HG03342 (cell line): ENCODE results near the gene BRD8.
"Not testable (repeated sequence)": the region's sequence is repeated elsewhere in the genome, so short reads cannot be mapped to it uniquely, and the experiment has no call there.

Experiments used
- ATAC-seq: cut with Tn5 transposase; IDR thresholded peaks from one replicate; pipeline ENCODE4 v1.9.1; 2021; ENCODE audit warnings: mild to moderate bottlenecking, moderate library complexity; ENCODE audit not compliant: unreplicated experiment

BRD8 gene

DNA sequence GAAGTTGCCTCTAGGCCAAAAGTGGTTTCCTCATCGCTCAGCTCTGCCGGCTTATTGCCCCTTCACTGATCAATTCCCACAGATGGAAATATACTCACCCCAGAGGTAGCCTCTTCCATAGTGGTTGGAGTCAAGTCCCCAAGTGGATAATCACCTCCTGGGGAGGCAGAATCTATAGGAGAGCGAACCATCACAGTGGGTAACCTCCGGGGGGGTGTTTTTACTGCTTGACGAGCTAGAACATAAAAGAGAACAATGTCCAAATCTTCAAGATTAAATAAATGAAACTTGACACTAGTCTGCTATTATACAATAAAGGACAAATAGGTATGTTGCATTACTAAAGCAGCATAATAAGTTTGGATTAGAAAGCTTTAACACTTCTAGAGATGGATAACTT lies 9.3 kb downstream of the BRD8 start:
- ATAC-seq = no peak

DNA sequence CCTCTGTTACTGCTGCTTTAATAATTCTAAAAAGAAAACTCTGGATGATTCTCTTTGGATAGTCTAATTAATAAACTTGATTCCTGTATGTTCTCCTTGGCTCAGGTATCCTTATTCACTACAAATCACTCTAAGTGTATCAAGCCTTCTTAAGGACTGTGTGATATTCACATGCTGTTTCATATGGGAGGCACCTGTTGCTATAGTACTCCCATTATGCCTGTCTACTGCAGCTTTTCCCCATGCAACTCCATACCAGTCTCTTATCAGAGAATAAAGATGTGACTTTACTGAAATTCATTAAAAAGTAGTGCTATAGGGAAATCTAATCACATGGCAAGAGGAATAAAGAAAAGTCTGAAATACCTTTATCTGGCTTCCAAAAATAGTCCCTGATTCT lies 14.7 kb downstream of the BRD8 start:
- no peak for ATAC-seq

DNA sequence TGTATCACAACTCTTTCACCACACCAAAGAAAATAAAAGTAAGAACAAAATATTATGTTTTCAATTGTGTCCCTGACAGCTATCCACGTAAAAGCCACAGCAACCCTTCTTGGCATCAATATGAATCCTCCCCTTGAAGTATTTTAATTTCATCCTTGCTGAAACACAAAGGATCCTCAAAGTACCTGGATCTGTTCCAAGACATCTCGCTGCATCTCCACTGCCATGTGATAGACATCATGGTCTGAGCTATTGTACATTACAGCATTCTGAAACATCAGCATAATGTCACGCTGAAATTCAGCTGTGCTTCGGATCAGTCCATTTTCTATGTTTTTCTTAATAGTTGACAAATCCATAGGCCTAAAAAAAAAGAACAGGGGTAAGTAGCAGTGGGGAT lies 17.7 kb downstream of the BRD8 start:
- no peak for ATAC-seq

DNA sequence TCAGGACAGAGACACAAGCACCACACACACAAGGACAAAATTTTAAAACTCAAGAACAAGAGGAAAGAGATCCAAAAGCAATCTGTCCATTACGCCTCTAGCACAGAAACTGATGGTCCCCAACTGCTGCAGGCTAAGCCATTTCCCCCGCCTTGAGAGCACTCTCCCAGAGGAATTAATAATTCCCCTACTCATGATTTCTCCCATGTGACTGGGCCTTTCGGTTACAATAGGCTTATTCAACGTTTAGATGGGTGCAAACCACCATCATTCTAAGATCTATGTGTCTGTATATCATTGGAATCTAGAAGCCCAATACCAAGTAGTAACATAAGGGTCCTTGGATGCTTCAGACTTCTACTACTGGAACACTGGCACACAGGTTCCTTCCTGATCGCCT lies 18.8 kb downstream of the BRD8 start:
- no peak for ATAC-seq

DNA sequence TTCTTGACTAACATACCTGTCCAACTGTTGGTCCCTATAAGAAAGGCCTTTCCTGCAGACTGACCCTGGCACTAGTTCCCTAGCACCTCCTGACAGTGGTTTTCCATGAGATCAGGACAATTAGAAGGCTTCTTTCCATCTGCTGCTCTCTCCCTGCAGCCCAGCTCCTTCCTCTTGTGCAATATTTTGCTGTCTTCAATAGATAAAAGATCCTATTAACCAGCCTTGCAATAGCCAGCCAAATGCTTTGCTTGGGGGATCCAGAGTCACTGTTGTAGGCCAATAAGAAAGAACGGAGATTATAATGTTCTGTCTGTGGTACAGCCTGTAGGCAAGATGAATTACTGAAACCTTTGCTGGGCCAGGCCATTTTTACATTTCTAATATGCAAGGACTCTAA lies 20.8 kb downstream of the BRD8 start:
- ATAC-seq = no peak

DNA sequence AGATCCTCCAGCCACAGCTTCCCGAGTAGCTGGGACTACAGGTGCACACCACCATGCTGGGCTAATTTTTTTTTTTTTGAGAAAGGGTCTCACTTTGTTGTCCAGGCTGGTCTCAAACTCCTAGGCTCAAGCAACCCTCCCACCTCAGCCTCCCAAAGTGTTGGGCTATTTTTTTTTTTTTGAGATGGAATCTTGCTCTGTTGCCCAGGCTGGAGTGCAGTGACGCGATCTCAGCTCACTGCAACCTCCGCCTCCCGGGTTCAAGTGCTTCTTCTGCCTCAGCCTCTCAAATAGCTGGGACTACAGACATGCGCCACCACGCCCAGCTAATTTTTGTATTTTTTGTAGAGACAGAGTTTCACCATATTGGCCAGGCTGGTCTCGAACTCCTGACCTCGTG lies 22.5 kb downstream of the BRD8 start:
- not testable (repeated sequence) for ATAC-seq

DNA sequence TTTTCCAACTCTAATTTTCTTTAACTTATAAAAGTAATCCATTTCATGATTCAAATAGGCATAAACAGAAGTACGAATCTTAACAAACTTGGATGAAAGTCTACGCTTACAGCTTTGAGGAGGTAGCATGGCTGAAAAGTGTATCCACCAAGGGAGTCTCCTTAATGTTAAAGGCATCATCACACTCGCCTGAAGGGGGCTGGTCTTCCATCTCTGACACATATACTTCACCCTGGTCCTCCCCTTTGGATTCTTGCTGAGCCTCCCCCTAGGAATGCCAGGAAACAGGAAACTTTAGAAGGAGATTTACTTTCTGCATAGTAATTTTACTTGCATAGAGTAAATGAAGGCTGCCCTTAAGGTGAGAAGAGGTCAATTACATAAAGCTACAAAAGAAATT lies 28.9 kb downstream of the BRD8 start:
- ATAC-seq = no peak

DNA sequence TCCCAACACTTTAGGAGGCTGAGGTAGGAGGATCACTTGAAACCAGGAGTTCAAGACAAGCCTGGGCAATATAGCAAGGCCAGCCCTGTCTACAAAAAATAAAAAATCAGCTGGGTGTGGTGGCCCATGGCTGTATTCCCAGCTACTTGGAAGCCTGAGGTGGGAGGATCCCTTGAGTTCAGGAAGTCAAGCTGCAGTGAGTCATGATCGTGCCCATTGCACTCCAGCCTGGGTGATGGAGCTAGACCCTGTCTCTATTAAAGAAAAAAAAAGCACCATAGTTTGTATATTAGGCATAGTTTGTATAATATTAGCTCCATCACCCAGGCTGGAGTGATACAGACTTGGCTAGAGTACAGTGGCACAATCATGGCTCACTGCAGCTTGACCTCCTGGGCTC lies 29.6 kb downstream of the BRD8 start:
- ATAC-seq = no peak

DNA sequence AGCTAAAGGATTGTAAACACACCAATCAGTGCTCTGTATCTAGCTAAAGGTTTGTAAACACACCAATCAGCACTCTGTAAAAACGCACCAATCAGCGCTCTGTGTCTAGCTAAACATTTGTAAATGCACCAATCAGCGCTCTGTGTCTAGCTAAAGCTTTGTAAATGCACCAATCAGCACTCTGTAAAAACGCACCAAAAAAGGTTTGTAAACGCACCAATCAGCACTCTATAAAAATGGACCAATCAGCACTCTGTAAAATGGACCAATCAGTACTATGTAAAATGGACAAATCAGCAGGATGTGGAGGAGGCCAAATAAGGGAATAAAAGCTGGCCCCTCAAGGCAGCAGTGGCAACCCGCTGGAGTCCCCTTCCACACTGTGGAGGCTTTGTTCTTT lies 34.9 kb downstream of the BRD8 start:
- not testable (repeated sequence) for ATAC-seq

DNA sequence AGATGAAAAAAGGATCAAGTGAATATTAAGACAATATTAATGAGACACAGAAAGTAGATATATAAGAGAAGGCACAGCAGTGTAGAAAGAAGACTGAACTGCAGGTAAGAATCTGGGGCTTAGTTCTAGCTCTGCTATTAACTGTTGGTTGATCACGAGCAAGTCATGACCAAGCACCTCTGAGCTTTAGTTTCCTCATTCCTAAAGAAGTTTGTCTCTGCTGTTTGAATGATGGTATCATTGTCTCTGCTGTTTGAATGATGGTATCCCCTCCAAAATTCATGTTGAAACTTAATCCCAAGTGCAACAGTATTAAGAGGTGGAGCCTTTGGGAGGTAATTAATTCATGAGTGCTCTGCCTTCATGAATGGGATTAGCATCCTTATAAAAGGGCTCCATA lies 36.7 kb downstream of the BRD8 start:
- no peak for ATAC-seq

DNA sequence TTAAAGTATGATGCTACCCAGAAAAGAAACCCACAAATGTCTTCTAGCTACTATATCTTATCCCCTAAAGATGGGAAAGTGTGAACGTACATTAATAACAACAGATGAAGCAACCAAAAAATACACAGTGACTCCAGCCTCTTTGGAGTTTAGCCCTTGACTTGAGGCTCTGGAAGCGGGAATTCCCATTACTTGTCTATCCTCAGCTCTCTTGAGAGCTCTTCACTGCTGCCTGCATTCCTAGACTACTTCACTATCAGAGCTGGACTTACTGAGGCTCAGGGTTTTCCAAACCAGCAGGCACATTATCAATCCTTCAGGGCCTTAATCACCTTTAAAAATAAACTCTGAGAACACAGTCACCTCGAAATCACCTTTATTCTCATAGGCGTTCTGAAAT lies 38.2 kb downstream of the BRD8 start:
- no peak for ATAC-seq

DNA sequence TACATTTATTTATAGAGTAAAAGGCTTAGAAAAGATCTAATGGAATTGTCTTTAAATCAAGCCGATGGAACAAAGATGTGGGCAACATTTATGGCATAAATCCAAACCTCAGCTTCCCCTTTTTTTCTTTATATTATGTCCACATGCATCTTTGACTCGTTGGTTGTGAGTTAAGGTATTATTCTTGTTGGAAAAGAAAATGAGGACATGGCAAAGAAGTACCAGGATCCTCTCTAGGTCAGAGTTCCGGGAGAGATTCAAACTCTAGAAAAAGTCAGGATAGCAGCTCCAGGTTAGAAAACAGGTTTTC lies 38.7 kb downstream of the BRD8 start:
- ATAC-seq = no peak

DNA sequence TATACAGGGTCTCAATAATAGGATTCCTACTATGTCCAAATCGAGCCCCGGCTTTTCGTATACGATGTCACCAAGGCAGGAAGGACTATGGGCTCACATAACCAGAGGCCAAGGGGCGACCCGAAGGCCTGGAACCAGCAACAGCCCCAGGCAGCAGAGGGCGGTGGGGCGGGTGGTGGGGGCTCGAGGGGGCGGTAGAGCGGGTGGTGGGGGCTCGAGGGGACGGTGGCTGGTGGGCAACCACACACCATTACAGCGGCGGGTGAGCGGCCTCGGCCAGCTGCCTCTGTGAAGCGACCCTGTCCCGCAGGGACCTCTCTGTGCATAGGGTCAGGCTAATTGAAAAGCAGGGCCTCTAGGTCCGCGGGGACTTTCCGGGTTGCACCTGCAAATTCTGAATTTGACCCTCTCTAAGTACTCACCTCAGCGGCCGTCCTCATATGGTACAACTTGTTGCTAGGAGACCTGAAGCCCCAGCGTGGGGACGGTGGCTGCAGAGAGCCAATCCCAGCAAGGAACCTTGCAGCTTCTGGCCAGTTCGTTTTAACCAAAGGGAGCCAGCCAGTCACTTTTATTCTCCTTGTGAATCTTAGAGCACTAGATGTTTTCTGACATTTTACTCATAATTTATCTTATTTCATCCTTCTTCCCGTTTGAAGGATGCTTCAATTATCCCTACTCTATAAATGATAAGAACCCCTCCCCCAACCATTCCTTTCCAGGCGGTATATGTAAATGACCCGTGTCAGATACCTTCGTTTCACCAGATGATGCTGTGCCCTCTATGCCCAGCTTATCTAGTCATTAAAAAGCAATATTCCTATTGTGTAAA lies 39.3 kb downstream of the BRD8 start, which contains the start of gene NME5:
TSS of gene NME5 (minus strand) at position 480 of the 832 bp plus-strand sequence. CDS start 648 bp downstream, outside the sequence.
- no peak for ATAC-seq

DNA sequence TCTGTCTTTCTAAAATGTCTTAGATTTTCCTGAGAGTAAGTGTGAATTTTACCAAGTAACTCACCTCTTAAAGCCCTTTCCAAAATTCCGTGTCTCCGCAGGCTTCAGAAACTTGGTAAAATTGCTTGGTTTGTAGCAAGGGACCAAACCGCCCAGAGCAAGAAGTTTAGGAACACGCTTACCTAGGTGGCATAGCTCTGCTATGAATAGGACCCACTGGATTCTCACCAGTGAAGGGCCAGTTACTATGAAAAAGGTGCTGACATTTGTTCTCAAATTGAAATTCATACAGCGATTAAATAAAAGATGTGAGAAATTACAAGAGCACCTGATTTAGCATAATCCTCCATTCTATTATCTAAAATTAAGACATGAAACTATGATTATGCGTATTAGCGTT lies 45.9 kb downstream of the BRD8 start:
- ATAC-seq = no peak

DNA sequence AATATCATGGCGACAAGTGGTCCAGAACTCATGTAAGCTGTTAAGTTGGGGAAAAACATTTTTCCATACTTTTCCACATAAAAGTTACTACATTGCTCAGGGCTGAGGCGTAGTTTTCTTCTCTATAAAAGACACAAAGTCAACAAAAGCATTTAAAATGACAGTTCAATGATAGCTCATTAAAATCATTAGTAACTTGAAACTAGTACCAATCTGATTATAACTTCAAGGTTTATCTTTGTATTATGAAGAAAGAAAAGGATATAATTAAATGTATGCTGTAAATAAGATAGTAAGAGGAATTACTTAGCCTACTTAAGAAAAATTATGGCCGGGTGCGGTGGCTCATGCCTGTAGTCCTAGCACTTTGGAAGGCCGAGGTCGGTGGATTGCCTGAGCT lies 49.1 kb downstream of the BRD8 start:
- ATAC-seq = no peak

DNA sequence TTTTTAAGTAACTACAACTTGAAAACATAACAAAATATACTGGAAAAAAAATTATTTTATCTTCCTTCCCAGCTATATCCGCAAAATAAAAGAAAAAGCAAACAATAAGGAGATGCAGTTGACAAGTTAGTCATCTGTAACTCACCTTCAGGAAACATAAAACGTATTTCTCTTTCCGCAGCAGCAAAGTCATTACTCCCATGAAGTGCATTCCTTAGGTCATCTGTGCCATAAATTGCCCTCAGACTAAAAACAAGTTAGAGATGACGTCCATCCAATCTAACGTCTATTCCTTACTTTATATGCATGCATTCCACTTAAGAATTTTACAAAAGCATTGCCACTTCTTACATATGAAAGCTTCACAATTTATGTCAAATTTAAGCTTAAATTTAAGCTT lies 50.1 kb downstream of the BRD8 start:
- no peak for ATAC-seq

DNA sequence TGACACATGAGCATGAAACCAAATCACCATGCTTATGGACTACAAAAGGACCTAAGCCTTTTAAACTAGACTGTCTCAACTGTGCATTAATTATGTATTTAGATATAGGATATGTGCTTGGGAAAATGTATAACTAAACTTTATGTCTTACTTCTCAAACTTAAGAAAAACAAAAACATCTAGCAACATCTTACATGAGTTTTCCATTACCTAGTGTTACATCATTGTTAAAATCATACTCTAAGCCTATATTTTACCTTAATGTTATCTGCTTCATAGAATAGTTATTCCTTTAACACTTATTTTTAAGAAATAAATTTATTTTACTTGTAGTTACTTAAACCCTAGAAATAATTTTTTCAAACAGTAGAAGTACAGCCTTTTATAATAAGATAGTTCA lies 63.2 kb downstream of the BRD8 start:
- ATAC-seq = no peak

DNA sequence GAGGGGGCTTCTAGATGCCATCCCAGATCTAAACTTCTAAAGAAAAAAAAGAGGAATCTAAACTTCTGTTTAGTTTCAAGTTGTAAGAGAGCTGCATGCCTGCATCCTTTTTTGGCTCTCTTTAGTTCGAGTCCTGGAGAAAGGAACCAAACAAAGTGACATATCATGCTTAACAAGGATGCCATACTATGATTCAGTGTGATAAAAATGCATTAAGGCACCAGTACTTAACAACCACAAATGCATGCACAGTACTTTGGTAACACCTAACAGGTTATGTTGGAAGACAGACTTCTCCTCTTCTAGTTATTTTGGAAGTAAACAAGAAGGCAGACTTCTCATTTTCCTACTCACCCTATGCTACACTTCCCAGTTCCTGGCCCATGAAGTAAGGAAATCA lies 66.5 kb downstream of the BRD8 start:
- no peak for ATAC-seq

DNA sequence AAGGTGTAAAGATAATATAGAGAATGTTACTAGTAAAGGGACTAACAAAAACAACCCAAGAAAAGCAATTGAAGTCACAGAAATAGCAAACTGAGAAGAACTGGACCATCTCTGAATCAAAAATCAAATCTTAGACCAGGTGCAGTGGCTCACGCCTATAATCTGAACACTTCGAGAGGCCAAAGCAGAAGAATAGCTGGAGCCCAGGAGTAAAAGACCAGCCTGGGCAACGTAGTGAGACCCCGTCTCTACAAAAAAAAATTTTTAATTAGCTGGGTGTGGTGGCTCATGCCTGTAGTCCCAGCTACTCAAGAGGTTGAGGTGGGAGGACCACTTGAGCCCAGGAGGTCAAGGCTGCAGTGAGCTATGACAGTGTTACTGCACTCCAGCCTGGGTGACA lies 67.2 kb downstream of the BRD8 start:
- ATAC-seq = no peak

DNA sequence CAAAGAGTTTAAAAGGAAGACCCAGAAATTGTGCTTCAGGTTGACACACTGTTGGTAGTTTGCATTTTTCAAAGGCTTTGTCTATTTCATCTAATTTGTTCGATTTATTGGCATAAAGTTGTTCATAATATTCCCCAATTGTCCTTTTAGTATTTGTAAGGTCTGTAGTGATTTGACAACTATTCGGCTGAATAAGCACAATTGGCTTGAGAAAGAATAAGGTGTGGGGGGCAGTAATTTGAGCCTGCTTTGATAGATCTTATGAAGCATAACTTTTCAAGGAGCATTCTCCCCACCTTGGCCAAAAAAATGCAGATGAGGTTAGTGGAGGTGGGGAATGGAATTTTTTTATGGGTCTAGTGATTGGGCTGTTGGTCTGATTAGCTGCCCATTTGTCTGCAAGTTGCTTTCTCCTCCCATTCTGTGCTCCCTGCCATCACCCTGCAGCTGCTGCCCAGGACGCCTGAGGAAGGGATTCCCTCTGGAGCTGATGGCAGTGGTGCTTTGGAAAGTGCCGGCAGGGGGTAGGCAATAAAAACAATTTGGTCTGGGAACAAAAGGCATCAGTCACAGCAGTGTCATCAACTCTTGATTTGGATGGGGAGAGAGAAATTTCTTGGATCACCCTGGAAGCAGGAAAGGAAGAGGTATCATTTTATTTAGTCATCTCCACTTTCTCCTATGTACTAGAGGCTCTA lies 68.0 kb downstream of the BRD8 start:
- ATAC-seq = no peak

DNA sequence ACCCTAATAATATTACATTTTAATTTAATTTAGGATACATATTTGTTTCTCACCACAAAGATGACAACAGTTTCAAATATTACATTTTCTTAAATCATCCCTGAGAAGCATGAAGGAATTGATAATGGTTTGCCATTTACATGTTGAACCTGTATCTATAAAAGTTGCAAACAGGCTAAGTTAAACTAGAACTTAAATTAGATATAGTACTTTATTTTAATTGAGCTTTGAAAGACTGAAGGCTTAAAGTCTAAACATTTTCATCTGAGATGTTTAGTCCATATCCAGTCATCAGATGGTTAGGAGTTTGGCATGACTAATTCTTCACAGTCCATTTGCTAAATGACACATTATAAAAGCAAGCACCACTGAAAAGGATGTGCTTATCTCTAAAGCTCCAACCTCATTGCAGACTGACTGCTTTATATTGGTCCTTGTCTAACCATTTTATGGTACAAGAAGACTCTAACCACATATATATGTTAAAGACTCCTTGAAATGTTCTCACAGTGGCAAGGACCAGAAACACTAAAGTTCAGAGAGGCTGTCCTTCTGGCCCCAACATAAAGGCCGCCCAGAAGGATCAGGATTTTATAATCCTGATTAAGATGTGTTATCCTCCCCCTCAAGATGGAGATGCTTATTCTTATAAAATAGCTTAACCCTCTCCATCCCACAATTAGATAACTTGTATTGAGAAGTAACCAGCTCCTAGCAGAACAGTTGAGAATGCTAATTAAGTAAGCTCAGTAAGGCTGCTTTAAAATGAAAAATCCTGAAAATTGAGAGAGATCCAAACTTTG lies 68.8 kb downstream of the BRD8 start:
- no peak for ATAC-seq

DNA sequence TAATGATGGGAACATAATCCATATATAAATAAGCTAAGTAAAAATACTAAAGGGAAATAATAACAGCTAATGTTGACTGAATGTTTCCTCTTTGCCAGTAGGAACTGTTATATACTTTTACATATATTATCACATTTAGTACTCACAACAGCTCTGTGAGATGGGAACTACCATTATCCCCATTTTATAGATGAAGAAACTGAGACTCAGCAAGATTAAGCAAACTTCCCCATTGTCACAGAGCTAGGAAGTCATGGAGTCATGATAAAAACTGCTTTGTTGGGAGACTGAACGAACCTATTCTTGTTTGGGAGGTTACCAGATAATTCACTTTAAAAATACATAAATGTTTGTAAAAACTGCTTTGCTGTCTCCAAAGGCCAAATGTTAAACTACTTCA lies 71.2 kb downstream of the BRD8 start:
- ATAC-seq = no peak
